GM19025 (cell line): ENCODE results near the gene NEDD4L.
"Not testable (repeated sequence)": the region's sequence is repeated elsewhere in the genome, so short reads cannot be mapped to it uniquely, and the experiment has no call there.

Source experiments
- ATAC-seq: cut with Tn5 transposase; IDR thresholded peaks from one replicate; pipeline ENCODE4 v1.9.1; 2021; ENCODE audit warnings: mild to moderate bottlenecking, low read depth, moderate library complexity; ENCODE audit not compliant: unreplicated experiment

Gene NEDD4L

DNA sequence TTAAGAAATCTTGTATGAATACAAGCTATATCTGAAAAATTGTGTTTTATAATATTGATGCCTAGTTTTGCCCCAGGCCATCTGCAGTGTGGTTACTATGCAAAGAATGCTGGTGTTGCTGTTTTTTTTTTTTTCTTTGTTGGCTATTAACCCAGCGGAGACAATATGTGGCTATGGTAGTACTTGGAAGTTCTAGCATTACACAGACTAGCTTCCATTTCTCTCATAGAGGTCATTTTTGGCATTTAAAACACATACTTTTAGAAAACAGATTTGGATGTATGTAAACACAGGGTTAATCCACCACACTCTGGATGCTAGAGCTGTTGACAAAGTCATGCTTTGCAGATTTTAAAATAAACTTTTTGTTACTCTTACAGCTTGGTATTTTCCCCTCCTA, 209.8 kb downstream of the NEDD4L start:
- no peak for ATAC-seq

DNA sequence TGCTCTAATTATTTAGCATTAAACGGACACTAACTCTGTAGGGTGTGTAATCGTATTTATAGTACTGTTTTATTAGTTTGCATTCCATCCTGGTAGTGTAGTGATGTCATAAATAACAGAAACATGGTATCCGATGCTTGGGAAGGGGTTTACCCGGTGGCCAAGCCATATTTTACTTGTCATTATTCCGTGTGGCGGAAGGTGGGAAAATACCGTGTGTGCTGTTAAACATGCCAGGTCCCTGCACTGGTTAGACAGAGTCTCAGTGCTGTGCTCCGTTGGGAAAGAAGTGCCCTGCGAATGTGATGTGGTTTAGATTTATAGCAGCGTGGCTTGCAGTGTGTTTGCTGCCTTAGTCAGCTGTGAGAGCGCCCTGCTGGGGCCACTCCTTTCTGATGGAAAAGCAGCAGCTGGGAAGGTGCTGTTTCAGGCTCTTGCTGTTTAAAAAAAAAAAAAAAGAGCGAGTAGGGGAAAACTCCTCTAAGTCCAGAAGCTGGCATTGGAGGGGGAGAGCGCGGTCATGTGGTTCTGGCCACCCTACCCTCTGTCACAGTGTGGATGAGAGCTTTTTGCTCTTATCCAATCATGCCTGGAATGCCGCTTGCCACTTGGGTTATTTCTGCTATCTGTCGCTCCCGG, 211.0 kb downstream of the NEDD4L start:
- no peak for ATAC-seq

DNA sequence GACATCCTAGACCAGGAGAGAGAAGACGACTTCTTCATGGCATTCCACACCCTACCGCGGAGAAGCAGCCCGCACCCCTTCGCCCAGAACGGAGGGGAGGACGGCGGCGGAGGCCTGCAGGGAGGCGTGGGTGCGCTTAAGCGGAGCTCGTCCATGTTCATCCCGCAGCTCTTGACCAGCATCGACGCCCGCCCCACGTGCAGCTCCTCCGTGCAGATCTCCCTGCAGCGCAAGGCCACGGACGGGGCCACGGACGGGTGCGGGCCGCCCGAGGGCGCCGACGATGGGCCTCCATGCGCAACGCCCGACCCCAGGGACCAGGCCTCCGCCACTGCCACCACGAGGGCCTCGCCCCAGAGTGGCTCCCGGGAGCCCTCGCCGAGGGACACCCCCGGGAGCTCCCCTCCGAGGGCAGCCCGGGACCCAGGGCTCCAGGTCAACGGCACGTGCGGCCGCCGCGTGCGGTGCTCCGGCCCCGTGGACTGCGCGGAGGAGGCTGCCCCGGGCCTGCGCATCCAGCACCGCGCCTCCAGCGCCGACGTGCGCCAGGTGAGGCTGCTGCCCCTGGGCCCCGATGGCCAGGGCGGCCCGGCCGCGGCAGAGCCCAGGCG, 211.8 kb downstream of the NEDD4L start:
- no peak for ATAC-seq

DNA sequence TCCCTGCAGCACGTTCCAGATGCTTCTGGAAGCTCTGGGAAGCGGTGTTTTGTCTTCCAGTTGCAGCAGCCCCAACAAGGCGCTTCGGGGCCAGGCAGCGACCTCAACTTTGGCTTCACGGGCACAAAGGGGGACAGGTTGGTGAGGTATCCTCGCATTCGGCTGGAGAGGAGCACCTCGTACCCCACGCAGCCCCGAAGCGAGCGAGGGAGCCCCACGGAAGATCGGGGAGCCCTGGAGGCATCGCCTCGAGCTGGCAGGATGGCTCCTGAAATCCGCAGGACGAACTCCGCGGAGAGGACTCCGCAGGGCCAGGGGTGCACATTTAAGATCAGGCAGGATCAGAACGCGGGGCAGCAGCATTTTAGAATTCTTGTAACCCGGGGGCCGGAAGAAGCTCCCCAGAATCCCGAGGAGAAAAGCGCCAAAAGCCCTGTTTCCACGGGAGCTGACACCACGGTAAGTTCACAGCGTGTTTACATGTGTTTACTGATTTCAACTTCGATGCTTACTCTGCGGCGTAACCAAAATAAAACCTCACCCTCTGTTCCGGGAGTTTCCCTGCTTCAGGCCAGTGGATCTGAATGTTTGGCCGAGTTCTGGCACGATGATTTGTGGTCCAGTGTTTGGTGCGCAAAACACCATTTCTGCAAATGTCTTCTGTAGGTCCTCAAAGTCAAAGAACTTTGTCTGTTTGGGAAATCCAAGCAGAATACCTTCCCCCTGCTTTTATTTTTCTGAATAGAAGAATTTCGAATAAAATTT, 212.5 kb downstream of the NEDD4L start:
- no peak for ATAC-seq

DNA sequence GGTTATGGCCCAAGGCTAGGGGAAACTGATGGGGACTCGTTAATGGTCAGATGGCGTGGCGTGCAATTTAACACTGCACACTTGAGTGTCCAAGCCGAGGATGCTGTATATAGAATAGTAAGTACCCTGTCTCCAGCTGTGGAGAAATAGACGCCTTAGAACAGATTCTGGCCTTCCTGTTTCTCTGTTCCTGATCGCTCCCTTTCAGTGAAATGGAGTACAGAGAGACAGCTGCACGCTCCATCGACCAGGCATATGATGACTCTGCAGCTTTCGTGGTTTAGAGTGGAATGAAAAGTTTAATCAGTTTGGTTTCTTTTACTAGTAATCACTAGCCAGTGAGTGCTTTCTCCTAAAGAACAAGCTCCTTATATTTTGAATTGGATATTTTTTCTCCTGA, 213.4 kb downstream of the NEDD4L start:
- no peak for ATAC-seq

DNA sequence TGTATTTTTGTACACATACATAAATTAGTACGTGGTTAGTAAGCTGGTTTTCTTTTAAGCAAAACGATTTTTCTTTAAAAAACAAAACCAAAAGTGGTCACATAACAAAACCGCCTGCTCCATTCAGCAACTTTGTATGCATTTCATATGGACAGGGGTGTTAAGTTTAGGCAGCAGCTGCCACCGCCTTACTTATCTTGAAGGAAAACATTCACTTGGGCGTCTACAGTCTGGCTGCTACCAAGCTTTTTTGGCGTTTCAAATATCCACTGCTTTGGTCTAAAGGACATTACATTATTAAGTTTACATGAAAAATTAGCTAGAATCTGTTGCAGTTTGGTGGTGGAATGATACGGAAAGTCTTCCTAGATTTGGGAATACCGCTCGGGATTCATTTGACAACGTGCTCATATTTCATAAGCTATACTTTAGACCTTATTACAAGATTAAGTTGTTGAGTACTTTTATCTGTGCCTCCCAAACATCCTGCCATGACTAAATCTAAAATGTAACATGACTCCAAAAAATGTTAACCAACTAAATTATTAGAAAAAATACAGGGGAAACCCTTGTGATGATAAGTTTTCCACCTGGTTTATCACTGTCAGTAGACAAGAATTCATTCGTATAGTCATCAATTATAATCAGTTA, 214.8 kb downstream of the NEDD4L start:
- ATAC-seq = no peak

DNA sequence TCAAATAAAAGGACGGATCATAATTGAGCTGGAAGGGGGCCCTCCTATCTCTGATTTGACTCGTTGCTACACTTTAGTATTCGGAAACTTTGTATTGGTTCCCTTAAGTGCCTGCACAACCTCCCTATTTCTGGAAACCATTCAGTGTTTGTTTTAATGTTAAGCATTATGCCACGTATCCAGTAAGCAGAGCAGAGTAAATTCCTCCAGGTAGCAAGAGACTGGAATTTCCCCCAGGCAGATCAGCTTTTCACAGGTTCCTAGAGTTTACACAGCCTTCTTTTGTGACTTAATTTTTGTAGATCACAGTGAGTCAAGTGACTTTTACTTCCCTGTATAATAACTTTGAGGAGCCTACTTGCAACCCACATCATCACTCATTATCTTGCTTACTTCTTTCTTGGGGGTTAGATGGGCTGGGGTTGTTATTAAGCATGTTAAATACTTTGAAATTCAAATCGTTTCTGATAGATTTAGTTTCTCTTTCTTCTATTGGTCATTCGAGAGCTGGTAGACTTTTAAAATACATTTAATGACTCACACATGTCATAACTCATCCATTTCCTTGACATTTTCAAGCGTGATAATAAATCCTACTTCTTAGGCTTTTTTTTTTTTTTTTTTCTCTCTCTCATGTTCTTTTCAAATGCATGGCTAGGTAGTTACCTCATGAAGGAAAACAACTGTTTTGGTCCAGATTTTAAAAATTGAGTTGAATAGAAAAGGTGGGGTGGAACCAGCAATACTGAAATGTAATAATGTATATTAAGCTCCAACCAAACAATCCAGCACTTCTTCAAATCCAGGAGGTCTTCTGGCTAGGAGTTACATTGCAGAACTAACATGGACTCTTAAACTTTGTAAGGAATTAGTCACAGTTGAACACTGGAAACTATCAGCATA, 219.3 kb downstream of the NEDD4L start:
- no peak for ATAC-seq

DNA sequence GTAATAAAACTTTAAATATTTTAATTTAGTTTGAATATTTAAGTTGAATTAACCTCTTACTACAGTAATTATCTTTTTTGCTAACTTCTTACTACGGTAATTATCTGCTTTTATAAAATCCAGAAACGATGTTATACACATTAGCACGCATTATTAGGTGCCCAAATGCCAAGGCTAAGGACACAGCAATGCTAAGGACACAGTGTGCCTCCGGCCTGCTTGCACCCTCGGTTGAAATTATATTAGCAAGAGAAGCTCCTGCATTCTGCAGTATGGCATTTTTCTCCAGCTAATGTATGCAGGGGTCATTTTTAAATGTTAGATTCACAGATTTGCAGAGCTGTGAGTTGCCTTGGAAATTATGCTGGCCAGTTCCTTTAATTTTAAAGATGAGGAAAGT, 220.0 kb downstream of the NEDD4L start:
- ATAC-seq = no peak

DNA sequence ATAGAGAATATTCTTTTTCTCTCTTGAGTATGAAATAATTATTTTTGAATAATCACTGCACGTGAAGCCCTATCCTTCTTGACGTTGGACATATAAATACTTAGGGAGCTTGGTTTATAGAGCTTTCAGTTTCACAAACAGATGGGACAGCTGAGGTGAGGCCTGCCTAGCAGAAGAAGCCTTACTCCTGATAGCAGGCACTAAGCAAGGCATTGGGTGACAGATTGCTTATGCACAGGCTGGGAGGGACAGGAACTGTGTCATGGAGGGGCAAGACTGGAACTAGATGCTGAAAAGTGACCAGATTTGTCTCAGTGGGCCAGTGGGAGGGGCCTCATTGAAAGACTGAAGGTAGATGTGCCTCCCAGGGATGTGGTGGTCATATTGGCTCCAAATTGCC, 220.8 kb downstream of the NEDD4L start:
- no peak for ATAC-seq

DNA sequence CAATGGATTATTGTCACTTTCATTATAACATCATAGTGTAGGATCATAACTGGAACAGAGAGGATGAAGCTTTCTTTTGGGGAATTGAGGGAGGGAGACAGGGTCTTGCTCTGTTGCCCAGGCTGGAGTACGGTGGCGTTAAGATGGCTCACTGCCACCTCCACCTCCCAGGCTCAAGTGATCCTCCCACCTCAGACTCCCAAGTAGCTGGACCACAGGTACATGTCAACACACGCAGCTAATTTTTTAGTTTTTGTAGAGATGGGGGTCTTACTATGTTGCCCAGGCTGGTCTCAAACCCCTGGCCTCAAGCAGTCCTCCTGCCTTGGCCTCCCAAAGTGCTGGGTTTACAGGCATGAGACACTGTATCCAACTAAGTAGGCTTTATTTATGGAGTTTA, 221.5 kb downstream of the NEDD4L start:
- ATAC-seq = not testable (repeated sequence)

DNA sequence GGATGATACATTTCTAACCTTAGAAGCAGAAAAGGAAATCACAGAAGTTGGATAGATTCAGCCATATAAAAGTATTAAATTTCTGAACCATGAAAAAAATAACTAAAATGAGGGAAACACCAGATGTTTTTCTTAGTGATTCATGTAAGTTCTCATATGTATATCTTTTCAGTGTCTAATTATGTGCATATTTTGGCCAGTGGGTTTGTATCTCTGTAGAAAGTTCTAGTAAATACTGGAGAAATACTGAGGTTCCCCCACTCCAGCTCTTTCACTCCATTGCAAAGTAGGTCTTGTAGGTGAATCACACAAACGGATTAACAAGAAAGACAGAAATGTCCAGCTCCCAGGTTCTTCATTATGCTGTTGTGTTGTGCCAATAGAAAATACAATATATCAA, 222.3 kb downstream of the NEDD4L start:
- ATAC-seq = no peak

DNA sequence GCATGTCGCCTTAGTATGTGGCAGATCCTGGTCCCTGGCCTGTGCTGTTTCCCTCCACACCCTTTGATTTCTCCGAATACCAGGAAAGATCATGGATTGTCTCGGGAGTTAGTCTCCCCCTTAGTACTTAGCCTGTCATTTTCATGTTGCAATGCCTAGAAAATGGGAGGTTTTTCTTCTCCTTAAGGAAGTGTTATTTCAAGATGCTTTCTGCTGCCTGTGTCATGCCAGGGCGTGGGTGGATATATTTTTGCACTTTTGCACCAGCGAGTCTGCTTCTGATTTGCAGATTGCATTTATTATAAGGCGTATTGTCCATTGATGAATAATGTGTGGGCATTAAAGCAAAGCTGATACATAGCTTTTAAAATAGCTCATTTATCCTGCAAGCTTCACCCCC, 223.5 kb downstream of the NEDD4L start:
- ATAC-seq = no peak

DNA sequence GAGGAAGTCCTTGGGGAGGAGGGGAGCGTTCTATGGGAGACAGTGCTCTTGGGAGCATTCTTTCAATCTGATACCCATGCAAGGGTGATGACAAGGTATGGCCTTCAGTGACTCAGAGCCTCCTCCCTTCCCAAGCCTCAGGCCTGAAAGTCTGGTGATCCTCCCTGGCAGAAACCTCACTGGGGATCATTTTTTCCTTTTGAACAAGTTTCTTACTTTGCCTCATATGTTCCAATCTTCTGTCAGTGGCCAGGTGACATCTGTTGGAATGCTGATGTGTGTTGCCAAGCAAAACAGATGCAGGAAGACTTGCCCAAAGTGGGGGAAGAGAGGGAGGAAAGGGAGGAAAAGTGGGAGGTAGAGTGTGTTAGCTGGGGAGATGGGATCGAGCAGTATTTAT, 224.8 kb downstream of the NEDD4L start:
- ATAC-seq = no peak

DNA sequence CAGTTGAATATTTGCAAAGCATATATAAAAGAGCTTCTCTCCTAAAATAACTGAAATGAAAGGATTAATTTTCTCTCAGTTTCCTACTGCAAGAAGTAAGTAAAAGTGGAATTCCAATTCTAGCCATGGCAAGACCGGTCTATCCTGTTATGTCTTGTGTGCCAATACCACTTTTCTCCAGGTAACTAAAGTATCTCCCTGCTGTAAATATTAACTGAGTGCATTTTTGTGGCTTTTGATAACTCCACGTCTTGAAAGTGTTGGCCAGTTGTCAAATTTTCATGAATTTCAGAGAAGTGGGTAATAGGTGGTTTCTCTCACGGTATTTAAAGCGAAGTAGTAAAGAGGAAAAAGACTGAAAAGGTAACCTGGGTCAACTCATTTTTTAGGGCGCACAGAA, 225.9 kb downstream of the NEDD4L start:
- ATAC-seq = no peak

DNA sequence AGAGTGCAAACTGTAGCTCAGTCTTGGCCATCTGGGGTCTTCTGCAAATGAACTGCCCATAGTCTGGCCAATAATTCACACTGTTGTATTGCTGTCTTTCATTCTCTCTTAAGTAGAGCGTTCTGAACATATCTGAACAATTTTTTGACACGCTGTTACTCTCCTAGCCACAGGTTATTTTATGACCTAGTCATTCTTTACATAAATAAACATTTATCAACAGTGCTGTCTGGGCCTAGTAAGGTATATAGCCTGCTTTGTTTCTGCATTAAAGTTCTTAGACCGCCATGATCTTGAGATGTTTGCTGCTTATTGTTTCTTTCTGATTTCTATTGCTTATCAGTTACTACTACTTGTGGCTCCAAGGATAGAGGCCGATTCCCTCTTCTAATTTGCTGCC, 226.4 kb downstream of the NEDD4L start:
- no peak for ATAC-seq

DNA sequence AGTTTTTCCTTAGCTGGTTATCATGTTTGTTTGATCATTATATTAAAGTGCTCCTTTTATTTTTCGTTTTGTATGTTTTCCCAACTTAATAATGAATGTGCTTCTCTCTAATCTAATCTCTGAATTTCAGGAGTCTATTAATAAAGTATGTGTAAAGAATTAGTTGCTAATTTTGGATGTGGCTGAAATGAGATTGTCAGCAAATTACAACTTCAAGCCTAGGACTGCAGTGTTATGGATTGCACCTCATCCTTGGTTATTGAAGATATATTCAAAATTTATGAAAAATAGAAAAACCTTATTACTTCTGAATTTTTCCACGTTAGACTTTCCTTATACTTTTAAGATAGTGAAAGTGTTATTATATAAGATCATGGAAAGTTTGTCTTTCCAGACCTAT, 227.7 kb downstream of the NEDD4L start:
- no peak for ATAC-seq

DNA sequence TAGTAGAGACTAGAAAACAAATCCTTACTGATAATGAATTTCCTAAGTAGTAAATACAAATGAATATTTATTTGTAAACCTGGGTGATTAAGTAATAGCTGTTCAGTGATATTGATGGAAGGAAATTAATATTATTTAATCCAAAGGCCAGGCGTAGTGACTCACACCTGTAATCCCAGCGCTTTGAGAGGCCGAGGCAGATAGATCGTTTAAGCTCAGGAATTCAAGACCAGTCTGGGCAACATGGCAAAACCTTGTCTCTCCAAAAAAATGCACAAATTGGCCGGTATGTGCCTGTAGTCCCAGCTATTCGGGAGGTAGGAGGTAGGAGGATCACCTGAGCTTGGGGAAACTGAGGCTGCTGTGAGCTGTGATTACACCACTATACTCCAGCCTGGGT, 228.2 kb downstream of the NEDD4L start:
- no peak for ATAC-seq

DNA sequence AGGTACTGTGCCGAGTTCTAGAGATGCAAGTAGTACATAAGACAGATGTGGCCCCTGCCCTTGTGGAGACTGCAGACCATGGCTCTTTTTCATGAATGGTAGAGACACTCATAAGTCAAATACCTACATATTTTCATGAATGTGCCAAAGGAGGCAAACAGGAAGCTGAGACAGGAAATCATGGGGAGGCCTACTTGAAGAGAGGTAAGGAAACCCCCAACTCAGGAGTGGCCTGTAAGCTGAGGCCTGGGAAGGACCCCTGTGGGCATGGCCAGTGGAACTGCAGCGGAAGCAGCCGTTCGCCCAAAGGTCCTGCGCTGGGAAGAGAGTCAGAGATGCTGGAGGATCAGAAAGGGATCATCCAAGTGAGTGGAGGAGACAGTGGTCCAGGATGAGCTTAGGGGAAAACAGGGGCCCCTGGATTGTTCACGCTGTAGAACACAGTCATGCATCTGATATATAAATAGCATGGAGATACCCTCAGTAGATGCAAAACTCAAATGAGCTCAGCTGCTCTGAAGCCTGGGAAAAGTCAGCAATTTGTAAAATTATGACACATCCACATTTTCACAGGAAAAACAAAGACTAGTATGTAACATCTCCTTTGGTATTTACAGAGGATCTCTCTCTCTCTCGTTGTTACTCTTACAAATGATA, 228.9 kb downstream of the NEDD4L start:
- no peak for ATAC-seq

DNA sequence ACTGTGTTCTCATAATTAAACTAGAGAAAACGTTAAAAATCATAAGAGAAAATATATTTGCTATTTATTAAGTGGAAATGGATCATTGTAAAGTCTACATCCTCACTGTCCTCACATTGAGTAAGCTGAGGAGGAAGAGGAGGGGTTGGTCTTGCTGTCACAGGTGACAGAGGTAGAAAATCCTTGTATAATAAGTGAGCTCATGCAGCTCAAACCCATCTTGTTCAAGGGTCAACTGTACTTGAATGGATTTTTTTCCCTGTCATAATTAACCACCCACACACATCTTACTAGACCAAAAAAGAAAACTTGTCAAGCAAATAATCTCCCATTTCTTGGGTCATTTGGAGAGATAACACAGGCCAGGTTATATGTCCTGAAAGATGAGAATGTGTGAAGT, 231.2 kb downstream of the NEDD4L start:
- ATAC-seq = no peak
